Transverse colon (tissue), 1 donor: ENCODE data around the gene IP6K1.
"Not testable (repeated sequence)": the region's sequence is repeated elsewhere in the genome, so short reads cannot be mapped to it uniquely, and the experiment has no call there.

Experiments
- EP300 ChIP-seq: sonication (generic); formaldehyde crosslinking; IDR thresholded peaks from one replicate; pipeline ENCODE4 v1.6.1; 2017; ENCODE audit warnings: antibody characterized with exemption, low read depth
- POLR2A ChIP-seq: fragments of 450-650 bp; IDR thresholded peaks from one replicate; pipeline ENCODE4 v1.6.1; 2016; ENCODE audit warnings: antibody characterized with exemption, mild to moderate bottlenecking, moderate library complexity

GRCh38 chr3:49823131-49823530 lies 36.8 kb upstream of the IP6K1 start:
- TF ChIP-seq POLR2A, EP300: not testable (repeated sequence)
